HepG2 (cell line): ENCODE results near the gene RIPK3. TPM values are rescaled to one million over a fixed set of nuclear protein-coding genes. Genes with fewer than 3 reads are reported as not detected.

Experiments used
- AKAP8 ChIP-seq: sonication (generic); formaldehyde crosslinking; IDR thresholded peaks from 2 replicates; pipeline ENCODE4 v1.5.1; 2020; ENCODE audit warnings: mild to moderate bottlenecking, missing genetic modification reagents
- BRCA1 ChIP-seq: sonication (generic); formaldehyde crosslinking; IDR thresholded peaks from 2 replicates; pipeline ENCODE4 v1.4.0; 2020; ENCODE audit warnings: missing genetic modification reagents
- HNF4A ChIP-seq: sonication (generic); formaldehyde crosslinking; IDR thresholded peaks from 2 replicates; pipeline ENCODE4 v1.4.0; 2020; ENCODE audit warnings: missing genetic modification reagents
- IRX3 ChIP-seq: sonication (generic); formaldehyde crosslinking; IDR thresholded peaks from 2 replicates; pipeline ENCODE4 v1.8.1; 2023; ENCODE audit warnings: mild to moderate bottlenecking, low read depth, missing genetic modification reagents, borderline replicate concordance
- JARID2 ChIP-seq: sonication (generic); formaldehyde crosslinking; IDR thresholded peaks from 2 replicates; pipeline ENCODE4 v1.8.1; 2023; ENCODE audit warnings: missing genetic modification reagents, inconsistent platforms; ENCODE audit not compliant: insufficient replicate concordance
- KLF16 ChIP-seq, 2 experiments: sonication (generic) in 1 of 2; formaldehyde crosslinking in 1 of 2; IDR thresholded peaks; 2 replicates each; pipeline versions ENCODE4 v1.6.1 to v1.8.0; 2016 to 2023; ENCODE audit warnings: missing genetic modification reagents in 2 of 2, missing compliant biosample characterization in 1 of 2
- MTA1 ChIP-seq: sonication (generic); formaldehyde crosslinking; IDR thresholded peaks from 2 replicates; pipeline ENCODE4 v1.4.0; 2020; ENCODE audit warnings: missing genetic modification reagents, mild to moderate bottlenecking, borderline replicate concordance
- NFYC ChIP-seq: IDR thresholded peaks from 2 replicates; pipeline ENCODE4 v1.6.1; 2016; ENCODE audit warnings: missing genetic modification reagents, missing compliant biosample characterization
- SRF ChIP-seq: IDR thresholded peaks from 2 replicates; pipeline ENCODE4 v1.6.1; 2011; ENCODE audit warnings: mild to moderate bottlenecking, low read depth, low read length, moderate library complexity
- ZNF772 ChIP-seq: sonication (generic); formaldehyde crosslinking; IDR thresholded peaks from 2 replicates; pipeline ENCODE4 v1.5.0; 2020; ENCODE audit warnings: mild to moderate bottlenecking, missing genetic modification reagents
- ZNF879 ChIP-seq: sonication (generic); formaldehyde crosslinking; IDR thresholded peaks from 2 replicates; pipeline ENCODE4 v1.8.1; 2023; ENCODE audit warnings: missing genetic modification reagents
- polyA plus RNA-seq, 8 experiments: library from polyadenylated mRNA; depleted of rRNA in 3 of 8; stranded (reverse) in 7 of 8; unstranded in 1 of 8; fragments of >200 nt; fragmentation: Illumina TruSeq in 4 of 8; extraction: Trizol in 4 of 8; gene quantifications; 2 replicates each; pipeline versions ENCODE4 v1.2.1 to v1.2.3, GENCODE V29; 2011 to 2016; ENCODE audit warnings: low read depth in 4 of 8, missing spikeins in 1 of 8, mixed read lengths in 1 of 8; ENCODE audit not compliant: insufficient read depth in 1 of 8
- total RNA-seq, 5 experiments: library from RNA; depleted of rRNA; stranded (reverse); fragments of >200 nt; fragmentation: Illumina TruSeq; extraction: Trizol; gene quantifications; 2 replicates each; pipeline ENCODE4 v1.2.3, GENCODE V29; 2016; ENCODE audit warnings: low read depth in 1 of 5
- TF ChIP-seq, protein P1 (sequence below): sonication (generic); formaldehyde crosslinking; IDR thresholded peaks from 2 replicates; pipeline ENCODE4 v1.5.0; 2020; ENCODE audit warnings: mild to moderate bottlenecking, missing genetic modification reagents, borderline replicate concordance
- TF ChIP-seq, protein P2 (sequence below): sonication (generic); formaldehyde crosslinking; IDR thresholded peaks from 2 replicates; pipeline ENCODE4 v1.5.0; 2020; ENCODE audit warnings: mild to moderate bottlenecking, missing genetic modification reagents
- TF ChIP-seq, protein P3 (sequence below): sonication (generic); formaldehyde crosslinking; IDR thresholded peaks from 2 replicates; pipeline ENCODE4 v1.5.0; 2020; ENCODE audit warnings: mild to moderate bottlenecking, low read depth, missing genetic modification reagents, borderline replicate concordance
- TF ChIP-seq, protein P4 (sequence below): sonication (generic); formaldehyde crosslinking; IDR thresholded peaks from 2 replicates; pipeline ENCODE4 v1.4.0; 2020; ENCODE audit warnings: missing genetic modification reagents
- TF ChIP-seq, protein P5 (sequence below): sonication (generic); formaldehyde crosslinking; IDR thresholded peaks from 2 replicates; pipeline ENCODE4 v1.5.0; 2020; ENCODE audit warnings: missing genetic modification reagents
- TF ChIP-seq, protein P6 (sequence below): sonication (generic); formaldehyde crosslinking; IDR thresholded peaks from 2 replicates; pipeline ENCODE4 v1.5.1; 2020; ENCODE audit warnings: missing genetic modification reagents, mild to moderate bottlenecking, borderline replicate concordance
- TF ChIP-seq, protein P7 (sequence below): IDR thresholded peaks from 2 replicates; pipeline ENCODE4 v1.6.1; 2016; ENCODE audit warnings: control low read depth

RIPK3 gene
- total and polyA plus RNA-seq, 2 of the 13 experiments (the other 11 are each of a cell fraction or from before 2014, with no cell fraction given) = not detected

DNA sequence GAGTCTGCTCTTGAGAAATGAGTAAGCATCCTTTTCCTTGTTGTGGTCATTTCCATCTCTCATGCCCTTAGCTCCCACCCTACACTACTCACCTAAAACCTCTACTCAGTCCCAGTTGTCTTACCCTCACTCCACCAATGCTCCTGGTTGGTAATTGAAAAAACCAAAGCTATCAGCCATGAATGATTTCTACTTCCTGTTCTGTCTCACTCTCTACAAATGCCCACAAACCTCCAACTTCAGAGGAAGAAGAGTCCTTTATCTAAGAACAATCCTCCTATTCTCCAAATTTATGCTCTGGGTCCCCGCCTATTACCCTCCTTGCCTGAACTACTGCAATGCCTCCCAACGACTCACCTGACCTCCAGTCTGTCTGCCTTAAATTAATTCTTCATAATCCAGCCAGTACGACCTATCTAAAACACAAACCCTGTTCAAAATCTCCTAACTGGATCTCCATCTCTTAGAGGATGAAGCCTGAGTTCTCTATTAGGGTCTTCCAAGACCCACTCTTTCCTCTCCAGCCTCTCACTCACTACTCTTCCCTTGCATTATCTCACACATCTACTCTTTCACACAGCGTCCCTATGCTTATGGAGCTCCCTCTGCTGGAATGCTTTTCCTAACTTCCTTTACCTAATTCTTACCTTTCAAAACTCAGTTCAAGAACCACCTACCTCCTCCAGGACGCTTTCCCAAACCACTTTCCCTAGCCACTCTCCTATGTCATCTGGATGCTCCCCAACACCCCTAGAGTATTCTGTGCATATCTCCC is 42.4 kb downstream of the RIPK3 start (continued):
- TF ChIP-seq, protein P1, sequence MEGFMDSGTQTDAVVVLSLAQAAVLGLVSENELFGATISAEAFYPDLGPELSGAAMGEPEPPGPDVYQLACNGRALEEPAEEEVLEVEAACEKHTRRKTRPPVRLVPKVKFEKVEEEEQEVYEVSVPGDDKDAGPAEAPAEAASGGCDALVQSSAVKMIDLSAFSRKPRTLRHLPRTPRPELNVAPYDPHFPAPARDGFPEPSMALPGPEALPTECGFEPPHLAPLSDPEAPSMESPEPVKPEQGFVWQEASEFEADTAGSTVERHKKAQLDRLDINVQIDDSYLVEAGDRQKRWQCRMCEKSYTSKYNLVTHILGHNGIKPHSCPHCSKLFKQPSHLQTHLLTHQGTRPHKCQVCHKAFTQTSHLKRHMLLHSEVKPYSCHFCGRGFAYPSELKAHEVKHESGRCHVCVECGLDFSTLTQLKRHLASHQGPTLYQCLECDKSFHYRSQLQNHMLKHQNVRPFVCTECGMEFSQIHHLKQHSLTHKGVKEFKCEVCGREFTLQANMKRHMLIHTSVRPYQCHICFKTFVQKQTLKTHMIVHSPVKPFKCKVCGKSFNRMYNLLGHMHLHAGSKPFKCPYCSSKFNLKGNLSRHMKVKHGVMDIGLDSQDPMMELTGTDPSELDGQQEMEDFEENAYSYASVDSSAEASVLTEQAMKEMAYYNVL (CRISPR knock-in tag) = no peak
- TF ChIP-seq ZNF879 (CRISPR knock-in tag) (no peak), BRCA1 (CRISPR knock-in tag) (no peak), JARID2 (CRISPR knock-in tag) (peak; percentile 80), IRX3 (CRISPR knock-in tag) (no peak), ZNF772 (no peak), HNF4A (CRISPR knock-in tag) (0 out of 2 replicates have a peak, but pooled peaks have one; percentile 4), KLF16 (CRISPR knock-in tag; IDR thresholded peaks at IDR 0.05) (peak in 1 of 2 experiments; percentile 48; a peak in 1 of 4 replicates), NFYC (CRISPR knock-in tag) (no peak), AKAP8 (no peak), SRF (no peak), MTA1 (no peak)
- TF ChIP-seq, protein P2, sequence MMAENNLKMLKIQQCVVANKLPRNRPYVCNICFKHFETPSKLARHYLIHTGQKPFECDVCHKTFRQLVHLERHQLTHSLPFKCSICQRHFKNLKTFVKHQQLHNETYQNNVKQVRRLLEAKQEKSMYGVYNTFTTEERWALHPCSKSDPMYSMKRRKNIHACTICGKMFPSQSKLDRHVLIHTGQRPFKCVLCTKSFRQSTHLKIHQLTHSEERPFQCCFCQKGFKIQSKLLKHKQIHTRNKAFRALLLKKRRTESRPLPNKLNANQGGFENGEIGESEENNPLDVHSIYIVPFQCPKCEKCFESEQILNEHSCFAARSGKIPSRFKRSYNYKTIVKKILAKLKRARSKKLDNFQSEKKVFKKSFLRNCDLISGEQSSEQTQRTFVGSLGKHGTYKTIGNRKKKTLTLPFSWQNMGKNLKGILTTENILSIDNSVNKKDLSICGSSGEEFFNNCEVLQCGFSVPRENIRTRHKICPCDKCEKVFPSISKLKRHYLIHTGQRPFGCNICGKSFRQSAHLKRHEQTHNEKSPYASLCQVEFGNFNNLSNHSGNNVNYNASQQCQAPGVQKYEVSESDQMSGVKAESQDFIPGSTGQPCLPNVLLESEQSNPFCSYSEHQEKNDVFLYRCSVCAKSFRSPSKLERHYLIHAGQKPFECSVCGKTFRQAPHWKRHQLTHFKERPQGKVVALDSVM (CRISPR knock-in tag) = no peak
- TF ChIP-seq, protein P3, sequence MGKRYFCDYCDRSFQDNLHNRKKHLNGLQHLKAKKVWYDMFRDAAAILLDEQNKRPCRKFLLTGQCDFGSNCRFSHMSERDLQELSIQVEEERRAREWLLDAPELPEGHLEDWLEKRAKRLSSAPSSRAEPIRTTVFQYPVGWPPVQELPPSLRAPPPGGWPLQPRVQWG (CRISPR knock-in tag) = no peak
- TF ChIP-seq, protein P4, sequence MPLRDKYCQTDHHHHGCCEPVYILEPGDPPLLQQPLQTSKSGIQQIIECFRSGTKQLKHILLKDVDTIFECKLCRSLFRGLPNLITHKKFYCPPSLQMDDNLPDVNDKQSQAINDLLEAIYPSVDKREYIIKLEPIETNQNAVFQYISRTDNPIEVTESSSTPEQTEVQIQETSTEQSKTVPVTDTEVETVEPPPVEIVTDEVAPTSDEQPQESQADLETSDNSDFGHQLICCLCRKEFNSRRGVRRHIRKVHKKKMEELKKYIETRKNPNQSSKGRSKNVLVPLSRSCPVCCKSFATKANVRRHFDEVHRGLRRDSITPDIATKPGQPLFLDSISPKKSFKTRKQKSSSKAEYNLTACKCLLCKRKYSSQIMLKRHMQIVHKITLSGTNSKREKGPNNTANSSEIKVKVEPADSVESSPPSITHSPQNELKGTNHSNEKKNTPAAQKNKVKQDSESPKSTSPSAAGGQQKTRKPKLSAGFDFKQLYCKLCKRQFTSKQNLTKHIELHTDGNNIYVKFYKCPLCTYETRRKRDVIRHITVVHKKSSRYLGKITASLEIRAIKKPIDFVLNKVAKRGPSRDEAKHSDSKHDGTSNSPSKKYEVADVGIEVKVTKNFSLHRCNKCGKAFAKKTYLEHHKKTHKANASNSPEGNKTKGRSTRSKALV (CRISPR knock-in tag) = no peak
- TF ChIP-seq, protein P5, sequence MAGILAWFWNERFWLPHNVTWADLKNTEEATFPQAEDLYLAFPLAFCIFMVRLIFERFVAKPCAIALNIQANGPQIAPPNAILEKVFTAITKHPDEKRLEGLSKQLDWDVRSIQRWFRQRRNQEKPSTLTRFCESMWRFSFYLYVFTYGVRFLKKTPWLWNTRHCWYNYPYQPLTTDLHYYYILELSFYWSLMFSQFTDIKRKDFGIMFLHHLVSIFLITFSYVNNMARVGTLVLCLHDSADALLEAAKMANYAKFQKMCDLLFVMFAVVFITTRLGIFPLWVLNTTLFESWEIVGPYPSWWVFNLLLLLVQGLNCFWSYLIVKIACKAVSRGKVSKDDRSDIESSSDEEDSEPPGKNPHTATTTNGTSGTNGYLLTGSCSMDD (CRISPR knock-in tag) = no peak
- TF ChIP-seq, protein P6, sequence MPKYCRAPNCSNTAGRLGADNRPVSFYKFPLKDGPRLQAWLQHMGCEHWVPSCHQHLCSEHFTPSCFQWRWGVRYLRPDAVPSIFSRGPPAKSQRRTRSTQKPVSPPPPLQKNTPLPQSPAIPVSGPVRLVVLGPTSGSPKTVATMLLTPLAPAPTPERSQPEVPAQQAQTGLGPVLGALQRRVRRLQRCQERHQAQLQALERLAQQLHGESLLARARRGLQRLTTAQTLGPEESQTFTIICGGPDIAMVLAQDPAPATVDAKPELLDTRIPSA (CRISPR knock-in tag) = no peak
- TF ChIP-seq, protein P7, sequence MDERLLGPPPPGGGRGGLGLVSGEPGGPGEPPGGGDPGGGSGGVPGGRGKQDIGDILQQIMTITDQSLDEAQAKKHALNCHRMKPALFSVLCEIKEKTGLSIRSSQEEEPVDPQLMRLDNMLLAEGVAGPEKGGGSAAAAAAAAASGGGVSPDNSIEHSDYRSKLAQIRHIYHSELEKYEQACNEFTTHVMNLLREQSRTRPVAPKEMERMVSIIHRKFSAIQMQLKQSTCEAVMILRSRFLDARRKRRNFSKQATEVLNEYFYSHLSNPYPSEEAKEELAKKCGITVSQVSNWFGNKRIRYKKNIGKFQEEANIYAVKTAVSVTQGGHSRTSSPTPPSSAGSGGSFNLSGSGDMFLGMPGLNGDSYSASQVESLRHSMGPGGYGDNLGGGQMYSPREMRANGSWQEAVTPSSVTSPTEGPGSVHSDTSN (CRISPR knock-in tag) = no peak; the same call in 1 of the 2 replicates
